GM21360 (cell line): ENCODE measurements around the gene MYOD1.

ENCODE experiments used
- ATAC-seq: cut with Tn5 transposase; IDR thresholded peaks from one replicate; pipeline ENCODE4 v1.9.1; 2021; ENCODE audit warnings: mild to moderate bottlenecking, moderate library complexity; ENCODE audit not compliant: unreplicated experiment

Gene MYOD1

GRCh38 chr11:17700991-17701390 is 18.4 kb upstream of the MYOD1 start:
- no peak for ATAC-seq

- ATAC-seq = no peak
These were observed 16.5 kb upstream of the MYOD1 start for GRCh38 chr11:17702876-17703275.

GRCh38 chr11:17703951-17704350 is 15.4 kb upstream of the MYOD1 start:
- ATAC-seq = peak; percentile 71

GRCh38 chr11:17707830-17708229 is 11.5 kb upstream of the MYOD1 start:
- no peak for ATAC-seq

GRCh38 chr11:17711836-17712235 is 7.5 kb upstream of the MYOD1 start:
- ATAC-seq = no peak

- no peak for ATAC-seq
These were observed 5.5 kb upstream of the MYOD1 start for GRCh38 chr11:17713851-17714250.

GRCh38 chr11:17714356-17714854 is 5.0 kb upstream of the MYOD1 start:
- no peak for ATAC-seq

GRCh38 chr11:17714870-17715269 is 4.5 kb upstream of the MYOD1 start:
- no peak for ATAC-seq

GRCh38 chr11:17716807-17717206 is 2.6 kb upstream of the MYOD1 start:
- ATAC-seq = no peak

- no peak for ATAC-seq
These were observed 1.4 kb upstream of the MYOD1 start for GRCh38 chr11:17718015-17718414.

- ATAC-seq = no peak
These were observed 835 bp upstream of the MYOD1 start for GRCh38 chr11:17718510-17718962.

- no peak for ATAC-seq
These were observed 796 bp downstream of the MYOD1 start for GRCh38 chr11:17719938-17720795.

GRCh38 chr11:17720796-17721171 is 1.4 kb downstream of the MYOD1 start:
- ATAC-seq = no peak

- ATAC-seq = no peak
These were observed 2.0 kb downstream of the MYOD1 start for GRCh38 chr11:17721242-17721999.

- ATAC-seq = no peak
These were observed 2.8 kb downstream of the MYOD1 start for GRCh38 chr11:17722000-17722643.

GRCh38 chr11:17724020-17724908 is 4.9 kb downstream of the MYOD1 start:
- no peak for ATAC-seq

- ATAC-seq = no peak
These were observed 5.8 kb downstream of the MYOD1 start for GRCh38 chr11:17725174-17725573.

- no peak for ATAC-seq
These were observed 10.8 kb downstream of the MYOD1 start for GRCh38 chr11:17730137-17730536.

- ATAC-seq = peak; percentile 75
These were observed 11.5 kb downstream of the MYOD1 start for GRCh38 chr11:17730608-17731462.
